OCI-LY7 (cell line): ENCODE data around the gene SCAF8. TPM values are rescaled to one million over a fixed set of nuclear protein-coding genes. Genes with fewer than 3 reads are reported as not detected.

Source experiments
- BruUV-seq: library from RNA; stranded (reverse); fragments of 400-500 nt; replicated peaks from 2 replicates; lab custom pipeline; 2021; lab: Mats Ljungman, UMichigan
- CTCF ChIA-PET: fragments of 300-600 bp; sonication (Branson Sonifier 250); formaldehyde crosslinking; loops from one replicate; lab custom pipeline; 2022; ENCODE audit warnings: antibody characterized with exemption; ENCODE audit not compliant: unreplicated experiment; lab: Charles Lee
- POLR2A ChIA-PET: fragments of 300-600 bp; sonication (Branson Sonifier 250); formaldehyde crosslinking; loops from one replicate; lab custom pipeline; 2022; ENCODE audit warnings: antibody characterized with exemption; lab: Charles Lee
- DNase-seq: peaks from one replicate; pipeline ENCODE4 v3.0.0-alpha.2; 2015; ENCODE audit warnings: low spot score
- H2AFZ ChIP-seq: fragments of 200-600 bp; sonication (generic), shearing (Covaris generic); 2 replicates; pipeline ENCODE4 v1.6.1; 2014; ENCODE audit warnings: mild to moderate bottlenecking, antibody characterized with exemption, low read length, moderate library complexity
- H3K27ac ChIP-seq: fragments of 200-600 bp; sonication (generic); 2 replicates; pipeline ENCODE4 v1.5.1; 2014; ENCODE audit warnings: mixed run types, low read depth, mild to moderate bottlenecking, moderate library complexity, low read length, inconsistent platforms; ENCODE audit not compliant: poor library complexity, severe bottlenecking
- H3K36me3 ChIP-seq: fragments of 200-600 bp; sonication (generic); 2 replicates; pipeline ENCODE4 v1.6.1; 2014; ENCODE audit warnings: mild to moderate bottlenecking, antibody characterized with exemption, low read length, moderate library complexity, mixed read lengths; ENCODE audit not compliant: insufficient read depth
- H3K4me1 ChIP-seq: fragments of 200-600 bp; sonication (generic); 2 replicates; pipeline ENCODE4 v1.5.1; 2014; ENCODE audit warnings: mild to moderate bottlenecking, low read length; ENCODE audit not compliant: insufficient read depth, poor library complexity, severe bottlenecking
- H3K4me2 ChIP-seq: fragments of 200-600 bp; sonication (generic); 2 replicates; pipeline ENCODE4 v1.6.1; 2014; ENCODE audit warnings: mild to moderate bottlenecking, low read length
- H3K4me3 ChIP-seq: fragments of 200-600 bp; sonication (generic); 2 replicates; pipeline ENCODE4 v1.5.1; 2014; ENCODE audit warnings: mild to moderate bottlenecking, low read depth, low read length; ENCODE audit not compliant: poor library complexity, severe bottlenecking
- H3K79me2 ChIP-seq: fragments of 200-600 bp; sonication (generic); 2 replicates; pipeline ENCODE4 v1.6.1; 2016; ENCODE audit warnings: low read depth, mild to moderate bottlenecking, low read length, moderate library complexity, mixed read lengths; ENCODE audit not compliant: insufficient read depth
- H3K9me2 ChIP-seq: fragments of 200-600 bp; sonication (generic); 2 replicates; pipeline ENCODE4 v1.6.1; 2016; ENCODE audit warnings: mild to moderate bottlenecking, low read length, mixed read lengths; ENCODE audit not compliant: insufficient read depth
- H3K9me3 ChIP-seq: fragments of 200-600 bp; sonication (generic); 2 replicates; pipeline ENCODE4 v1.6.1; 2014; ENCODE audit warnings: mild to moderate bottlenecking, mixed run types, low read length, mixed read lengths
- H4K20me1 ChIP-seq: fragments of 200-600 bp; sonication (generic); 2 replicates; pipeline ENCODE4 v1.6.1; 2014; ENCODE audit warnings: mild to moderate bottlenecking, antibody characterized with exemption, low read length, moderate library complexity, mixed read lengths; ENCODE audit not compliant: insufficient read depth
- EZH2phosphoT487 ChIP-seq: fragments of 200-600 bp; sonication (generic); IDR thresholded peaks from 2 replicates; pipeline ENCODE4 v1.6.1; 2018; ENCODE audit warnings: low read depth, borderline replicate concordance, mild to moderate bottlenecking, mixed run types, antibody characterized with exemption, low read length, moderate library complexity, mixed read lengths
- intact Hi-C: fragments of 100-400 bp; cut with micrococcal nuclease; formaldehyde crosslinking; loops from one replicate; pipeline ENCODE4 v1.10.0; 2022; ENCODE audit not compliant: unreplicated experiment
- total RNA-seq, 2 experiments: library from RNA; depleted of rRNA in 1 of 2; stranded (reverse); fragments of >200 nt in 1 of 2; shearing (Covaris generic) in 1 of 2; gene quantifications; 2 replicates each; pipeline ENCODE4 v1.2.3, GENCODE V29; 2014 to 2022
- TF ChIP-seq, protein P1 (sequence below): fragments of 200-600 bp; sonication (generic); conservative IDR thresholded peaks from 2 replicates; pipeline ENCODE4 v1.5.1; 2014; ENCODE audit warnings: mild to moderate bottlenecking, antibody characterized with exemption, low read length, moderate library complexity, mixed read lengths

Gene SCAF8
- total RNA-seq, 2 experiments from 2014 or later, result 25.8 to 47.0 TPM

DNA sequence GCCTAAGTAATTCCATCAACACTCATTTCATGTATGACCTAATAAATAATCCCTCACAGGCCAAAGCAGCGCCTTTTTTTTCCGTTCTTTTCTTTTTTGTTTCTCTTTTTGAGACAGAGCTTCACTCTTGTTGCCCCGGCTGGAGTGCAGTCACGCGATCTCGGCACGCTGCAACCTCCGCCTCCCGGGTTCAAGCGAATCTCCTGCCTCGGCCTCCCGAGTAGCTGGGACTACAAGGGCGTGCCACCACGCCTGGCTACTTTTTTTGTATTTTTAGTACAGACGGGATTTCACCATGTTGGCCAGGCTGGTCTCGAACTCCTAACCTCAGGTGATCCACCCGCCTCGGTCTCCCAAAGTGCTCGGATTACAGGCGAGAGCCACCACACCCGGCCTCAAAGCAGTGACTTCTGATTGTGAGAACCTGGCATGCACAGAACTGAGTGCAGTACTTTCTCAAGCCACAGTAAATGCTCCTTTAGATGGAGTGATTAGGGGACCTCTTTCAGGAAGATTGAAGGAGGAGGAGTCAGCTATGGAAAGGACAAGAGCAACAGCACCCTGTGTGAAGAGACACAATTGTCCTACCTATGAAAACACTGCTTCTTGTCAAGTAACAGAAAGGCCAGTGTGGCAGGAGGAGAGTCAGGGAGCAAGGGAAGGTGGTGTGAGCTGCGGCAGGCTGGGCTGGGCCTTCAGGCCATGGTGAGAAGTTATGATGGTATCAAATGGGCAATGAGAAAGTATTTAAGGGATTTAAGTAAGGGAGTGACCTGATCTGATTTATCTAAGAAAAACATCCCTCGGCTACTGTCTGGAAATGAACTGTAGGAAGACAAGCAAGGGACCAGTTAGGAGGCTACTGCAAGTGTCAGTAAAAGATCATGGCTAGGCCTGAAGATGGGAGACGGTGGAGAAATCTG, 1.7 kb upstream of the SCAF8 start:
- intact Hi-C loops, result loop anchor here (2.0 to 5.0 kb wide), 2 partner anchors 73 to 446 kb away; no protein-coding TSS in a partner anchor
- Histone ChIP-seq H3K4me2 (no peak overlapping the region), H3K36me3 (peaks cover 7% of the 10 kb centered on the region), H3K4me1 (peaks cover 26% of the 10 kb centered on the region), H3K27ac (no peak overlapping the region), H4K20me1 (peaks cover 14% of the 10 kb centered on the region), H3K9me3 (no peaks in the 10 kb centered on the region), H3K79me2 (peaks cover 29% of the 10 kb centered on the region), H3K9me2 (no peaks in the 10 kb centered on the region), H2AFZ (peak overlapping the region; percentile 96; the same call in 1 of the 2 replicates), H3K4me3 (no peak overlapping the region)
- peak; percentile 6 for DNase-seq
- TF ChIP-seq, protein P1, sequence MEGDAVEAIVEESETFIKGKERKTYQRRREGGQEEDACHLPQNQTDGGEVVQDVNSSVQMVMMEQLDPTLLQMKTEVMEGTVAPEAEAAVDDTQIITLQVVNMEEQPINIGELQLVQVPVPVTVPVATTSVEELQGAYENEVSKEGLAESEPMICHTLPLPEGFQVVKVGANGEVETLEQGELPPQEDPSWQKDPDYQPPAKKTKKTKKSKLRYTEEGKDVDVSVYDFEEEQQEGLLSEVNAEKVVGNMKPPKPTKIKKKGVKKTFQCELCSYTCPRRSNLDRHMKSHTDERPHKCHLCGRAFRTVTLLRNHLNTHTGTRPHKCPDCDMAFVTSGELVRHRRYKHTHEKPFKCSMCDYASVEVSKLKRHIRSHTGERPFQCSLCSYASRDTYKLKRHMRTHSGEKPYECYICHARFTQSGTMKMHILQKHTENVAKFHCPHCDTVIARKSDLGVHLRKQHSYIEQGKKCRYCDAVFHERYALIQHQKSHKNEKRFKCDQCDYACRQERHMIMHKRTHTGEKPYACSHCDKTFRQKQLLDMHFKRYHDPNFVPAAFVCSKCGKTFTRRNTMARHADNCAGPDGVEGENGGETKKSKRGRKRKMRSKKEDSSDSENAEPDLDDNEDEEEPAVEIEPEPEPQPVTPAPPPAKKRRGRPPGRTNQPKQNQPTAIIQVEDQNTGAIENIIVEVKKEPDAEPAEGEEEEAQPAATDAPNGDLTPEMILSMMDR, result no peak
- no peak for TF ChIP-seq EZH2phosphoT487
- CTCF ChIA-PET, result no interaction called here
- no TSS peak for BruUV-seq
- POLR2A ChIA-PET, result interaction anchor here (0.6 to 0.9 kb wide), 3 partner anchors 42 to 140 kb away, joined by 3 read pairs; no protein-coding TSS in a partner anchor

DNA sequence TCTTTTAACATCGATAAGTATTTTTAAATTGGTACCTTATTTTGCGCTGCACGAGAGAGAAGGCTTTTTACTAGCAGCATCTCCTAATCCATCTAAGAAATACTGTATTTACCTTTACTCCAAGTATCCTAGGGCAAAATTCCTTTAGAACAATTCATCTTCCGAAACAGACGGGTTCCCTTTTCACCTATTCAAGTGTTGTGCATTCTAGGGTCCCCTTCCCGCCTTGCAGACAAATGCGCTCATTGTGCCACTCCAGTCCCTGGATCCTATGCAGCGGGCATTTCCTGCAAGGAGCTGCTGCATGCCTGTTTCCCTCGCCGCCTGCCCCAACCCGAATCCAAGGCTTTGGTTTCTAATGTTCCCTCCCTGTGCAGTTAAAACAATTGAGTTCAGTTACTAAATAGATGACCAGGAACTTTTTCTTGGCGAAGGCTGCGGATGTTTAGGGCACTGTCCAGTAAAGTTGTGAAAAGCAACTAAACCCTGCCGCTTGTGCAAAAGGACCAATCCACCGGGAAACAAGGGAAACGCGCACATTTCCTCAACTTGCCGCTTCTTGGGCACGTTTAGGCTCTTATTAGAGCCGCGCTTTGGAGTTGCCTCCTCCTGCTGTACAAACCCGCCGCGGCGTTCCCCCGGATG, 556 bp upstream of the SCAF8 start:
- peak overlapping the region; percentile 78 for H3K4me2 ChIP-seq
- H2AFZ ChIP-seq, result peak overlapping the region; percentile 96
- H3K9me3 ChIP-seq, result no peaks in the 10 kb centered on the region
- peaks cover 24% of the 10 kb centered on the region for H4K20me1 ChIP-seq
- CTCF ChIA-PET, result no interaction called here
- peak overlapping the region; percentile 98 for H3K4me3 ChIP-seq
- H3K4me1 ChIP-seq, result peaks cover 34% of the 10 kb centered on the region
- H3K27ac ChIP-seq, result peak overlapping the region; percentile 77
- TF ChIP-seq, protein P1, result no peak
- no peak for TF ChIP-seq EZH2phosphoT487
- intact Hi-C loops, result loop anchor here (1.0 to 5.0 kb wide), 4 partner anchors 57 to 445 kb away; no protein-coding TSS in a partner anchor
- H3K9me2 ChIP-seq, result no peaks in the 10 kb centered on the region
- no peak for DNase-seq
- peaks cover 18% of the 10 kb centered on the region for H3K36me3 ChIP-seq
- BruUV-seq, result TSS peak; percentile 80
- peaks cover 40% of the 10 kb centered on the region for H3K79me2 ChIP-seq
- POLR2A ChIA-PET, result no interaction called here
